ENCODE measurements around the gene PTGIS. TPM values are rescaled to one million over a fixed set of nuclear protein-coding genes. Genes with fewer than 3 reads are reported as not detected.

The PTGIS gene
- total and polyA plus RNA-seq, 5 donors = 19.9 to 98.4 (median 53.6) TPM

GRCh38 chr20:49549801-49550551 is 18.0 kb downstream of the PTGIS start:
- Histone ChIP-seq H3K4me1 (ENCODE audit: control insufficient read depth, insufficient read depth, low read length) (no peaks in the 10 kb centered on the region), H3K4me3 (ENCODE audit: low read length) (no peak overlapping the region), H3K27me3 (ENCODE audit: control insufficient read depth, insufficient read depth) (no peaks in the 10 kb centered on the region), H3K9me3 (ENCODE audit: control insufficient read depth, low read length) (no peaks in the 10 kb centered on the region), H3K27ac (ENCODE audit: low read length) (no peak overlapping the region)
- intact Hi-C loops (cut with DNase I) = loop anchor here in 1 of 4 donors (10.0 kb wide), 1 partner anchor 295 kb away; no protein-coding TSS in a partner anchor
- WGBS = 83% methylated on average over 8 of the region's 8 CpGs
- no peak for ATAC-seq
- DNase-seq = no peak

GRCh38 chr20:49548371-49548947 is 19.5 kb downstream of the PTGIS start:
- Histone ChIP-seq H3K4me3 (ENCODE audit: low read length) (no peak overlapping the region), H3K9me3 (ENCODE audit: control insufficient read depth, low read length) (no peaks in the 10 kb centered on the region), H3K27me3 (ENCODE audit: control insufficient read depth, insufficient read depth) (no peaks in the 10 kb centered on the region), H3K27ac (ENCODE audit: low read length) (no peak overlapping the region), H3K4me1 (ENCODE audit: control insufficient read depth, insufficient read depth, low read length) (no peaks in the 10 kb centered on the region)
- ATAC-seq (no peak), DNase-seq (no peak)
- WGBS = 98% methylated on average over 1 of the region's 1 CpG
- intact Hi-C loops (cut with DNase I) = loop anchor here in 1 of 4 donors (10.0 kb wide), 1 partner anchor 296 kb away; no protein-coding TSS in a partner anchor

GRCh38 chr20:49545572-49545971 is 22.4 kb downstream of the PTGIS start:
- intact Hi-C loops (cut with DNase I) = loop anchor here in 1 of 4 donors (10.0 kb wide), 1 partner anchor 299 kb away; no protein-coding TSS in a partner anchor
- no peak for ATAC-seq
- Histone ChIP-seq H3K27me3 (ENCODE audit: control insufficient read depth, insufficient read depth) (no peaks in the 10 kb centered on the region), H3K27ac (ENCODE audit: low read length) (no peak overlapping the region), H3K4me1 (ENCODE audit: control insufficient read depth, insufficient read depth, low read length) (no peaks in the 10 kb centered on the region), H3K4me3 (ENCODE audit: low read length) (no peak overlapping the region), H3K9me3 (ENCODE audit: control insufficient read depth, low read length) (no peaks in the 10 kb centered on the region)
- 97% methylated on average over 2 of the region's 2 CpGs for WGBS
- DNase-seq = no peak

GRCh38 chr20:49544535-49544934 is 23.4 kb downstream of the PTGIS start:
- Histone ChIP-seq H3K4me3 (ENCODE audit: low read length) (no peak overlapping the region), H3K27ac (ENCODE audit: low read length) (no peak overlapping the region), H3K27me3 (ENCODE audit: control insufficient read depth, insufficient read depth) (no peaks in the 10 kb centered on the region), H3K9me3 (ENCODE audit: control insufficient read depth, low read length) (no peaks in the 10 kb centered on the region), H3K4me1 (ENCODE audit: control insufficient read depth, insufficient read depth, low read length) (no peaks in the 10 kb centered on the region)
- 95% methylated on average over 5 of the region's 5 CpGs for WGBS
- ATAC-seq = no peak
- intact Hi-C loops (cut with DNase I) = loop anchor here in 3 of 4 donors (5.0 to 10.0 kb wide), 3 partner anchors 63 to 308 kb away; no protein-coding TSS in a partner anchor
- no peak for DNase-seq

- Histone ChIP-seq H3K27me3 (ENCODE audit: control insufficient read depth, insufficient read depth) (no peaks in the 10 kb centered on the region), H3K4me3 (ENCODE audit: low read length) (no peak overlapping the region), H3K27ac (ENCODE audit: low read length) (no peak overlapping the region), H3K4me1 (ENCODE audit: control insufficient read depth, insufficient read depth, low read length) (no peaks in the 10 kb centered on the region), H3K9me3 (ENCODE audit: control insufficient read depth, low read length) (no peaks in the 10 kb centered on the region)
- ATAC-seq (no peak), DNase-seq (no peak)
- 71% methylated on average over 10 of the region's 10 CpGs for WGBS
- intact Hi-C loops (cut with DNase I) = loop anchor here (2.0 to 10.0 kb wide), 4 partner anchors 63 to 308 kb away; no protein-coding TSS in a partner anchor
Observed at GRCh38 chr20:49543858-49544437, 24.0 kb downstream of the PTGIS start.

- intact Hi-C loops (cut with DNase I) = loop anchor here (2.0 to 10.0 kb wide), 4 partner anchors 64 to 309 kb away; no protein-coding TSS in a partner anchor
- no peaks in the 10 kb centered on the region for H3K27me3 ChIP-seq (ENCODE audit: control insufficient read depth, insufficient read depth)
- DNase-seq = no peak
- ATAC-seq = no peak
- no peak overlapping the region for H3K27ac ChIP-seq (ENCODE audit: low read length)
- no peak overlapping the region for H3K4me3 ChIP-seq (ENCODE audit: low read length)
- 79% methylated on average over 13 of the region's 13 CpGs for WGBS
- no peaks in the 10 kb centered on the region for H3K9me3 ChIP-seq (ENCODE audit: control insufficient read depth, low read length)
- H3K4me1 ChIP-seq (ENCODE audit: control insufficient read depth, insufficient read depth, low read length) = no peaks in the 10 kb centered on the region
Observed at GRCh38 chr20:49543071-49543857, 24.7 kb downstream of the PTGIS start.

GRCh38 chr20:49542514-49542991 is 25.4 kb downstream of the PTGIS start:
- no peak overlapping the region for H3K27ac ChIP-seq (ENCODE audit: low read length)
- H3K4me3 ChIP-seq (ENCODE audit: low read length) = no peak overlapping the region
- ATAC-seq (peak in 1 of 2 donors; percentile 30), DNase-seq (no peak)
- intact Hi-C loops (cut with DNase I) = loop anchor here (2.0 to 10.0 kb wide), 4 partner anchors 65 to 310 kb away; no protein-coding TSS in a partner anchor
- 82% methylated on average over 4 of the region's 4 CpGs for WGBS
- H3K4me1 ChIP-seq (ENCODE audit: control insufficient read depth, insufficient read depth, low read length) = no peaks in the 10 kb centered on the region
- no peaks in the 10 kb centered on the region for H3K27me3 ChIP-seq (ENCODE audit: control insufficient read depth, insufficient read depth)
- no peaks in the 10 kb centered on the region for H3K9me3 ChIP-seq (ENCODE audit: control insufficient read depth, low read length)

- Histone ChIP-seq H3K27ac (ENCODE audit: low read length) (no peak overlapping the region), H3K27me3 (ENCODE audit: control insufficient read depth, insufficient read depth) (no peaks in the 10 kb centered on the region), H3K9me3 (ENCODE audit: control insufficient read depth, low read length) (no peaks in the 10 kb centered on the region), H3K4me3 (ENCODE audit: low read length) (no peak overlapping the region), H3K4me1 (ENCODE audit: control insufficient read depth, insufficient read depth, low read length) (no peaks in the 10 kb centered on the region)
- DNase-seq (peak; percentile 64 to 83 (median 76)), ATAC-seq (peak; percentile 45 to 74)
- intact Hi-C loops (cut with DNase I) = loop anchor here (2.0 to 10.0 kb wide), 4 partner anchors 65 to 310 kb away; no protein-coding TSS in a partner anchor
- 48% methylated on average over 18 of the region's 18 CpGs for WGBS
Observed at GRCh38 chr20:49541733-49542513, 26.0 kb downstream of the PTGIS start.

GRCh38 chr20:49540687-49541435 is 27.1 kb downstream of the PTGIS start:
- no peaks in the 10 kb centered on the region for H3K9me3 ChIP-seq (ENCODE audit: control insufficient read depth, low read length)
- WGBS = 90% methylated on average over 15 of the region's 15 CpGs
- no peak overlapping the region for H3K4me3 ChIP-seq (ENCODE audit: low read length)
- H3K4me1 ChIP-seq (ENCODE audit: control insufficient read depth, insufficient read depth, low read length) = no peaks in the 10 kb centered on the region
- intact Hi-C loops (cut with DNase I) = loop anchor here in 3 of 4 donors (5.0 to 10.0 kb wide), 3 partner anchors 66 to 311 kb away; no protein-coding TSS in a partner anchor
- H3K27me3 ChIP-seq (ENCODE audit: control insufficient read depth, insufficient read depth) = no peaks in the 10 kb centered on the region
- no peak for DNase-seq
- no peak overlapping the region for H3K27ac ChIP-seq (ENCODE audit: low read length)
- no peak for ATAC-seq
